ENCODE data around the gene TRPV4. TPM values are rescaled to one million over a fixed set of nuclear protein-coding genes. Genes with fewer than 3 reads are reported as not detected.
A peak's percentile ranks its signal among the peaks of the same experiment; 100 is the strongest.

The TRPV4 gene
- total RNA-seq, 3 donors from 2014 or later = 0.43 to 0.92 (median 0.48) TPM

DNA sequence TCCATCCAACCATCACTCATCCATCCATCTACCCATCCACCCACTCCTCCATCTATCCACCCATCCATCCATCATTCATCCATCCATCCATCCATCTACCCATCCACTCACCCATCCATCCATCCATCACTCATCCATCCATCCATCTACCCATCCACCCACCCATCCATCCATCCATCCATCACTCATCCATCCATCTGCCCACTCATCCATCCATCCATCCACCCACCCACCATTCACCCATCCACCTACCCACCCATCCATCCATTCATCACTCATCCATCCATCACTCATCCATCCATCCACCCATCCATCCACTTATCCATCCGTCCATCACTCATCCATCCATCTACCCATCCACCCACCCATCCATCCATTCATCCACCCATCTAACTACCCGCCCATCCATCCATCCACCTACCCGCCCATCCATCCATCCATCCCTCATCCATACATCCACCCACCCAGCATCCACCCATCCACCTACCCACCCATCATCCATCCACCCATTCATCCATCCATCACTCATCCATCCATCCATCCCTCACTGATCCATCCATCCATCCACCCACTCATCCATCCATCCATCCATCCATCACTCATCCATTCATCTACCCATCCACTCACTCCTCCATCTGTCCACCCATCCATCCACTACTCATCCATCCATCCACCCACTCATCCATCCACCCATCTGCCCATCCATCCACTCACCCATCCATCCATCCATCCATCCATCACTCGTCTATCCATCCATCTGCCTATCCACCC is 24.1 kb downstream of the TRPV4 start:
- Histone ChIP-seq H3K9me3 (no peaks in the 10 kb centered on the region), H3K36me3 (ENCODE audit: low read depth) (no peaks in the 10 kb centered on the region), H3K4me3 (no peak overlapping the region), H3K4me1 (ENCODE audit: low read depth) (no peaks in the 10 kb centered on the region)
- intact Hi-C loops (cut with DNase I, micrococcal nuclease) = loop anchor here in 1 of 2 donors (10.0 kb wide), 1 partner anchor 76 kb away; the partner anchor contains the start of gene GLTP
- no peak for DNase-seq
- ATAC-seq = no peak
- TF ChIP-seq, protein P1, sequence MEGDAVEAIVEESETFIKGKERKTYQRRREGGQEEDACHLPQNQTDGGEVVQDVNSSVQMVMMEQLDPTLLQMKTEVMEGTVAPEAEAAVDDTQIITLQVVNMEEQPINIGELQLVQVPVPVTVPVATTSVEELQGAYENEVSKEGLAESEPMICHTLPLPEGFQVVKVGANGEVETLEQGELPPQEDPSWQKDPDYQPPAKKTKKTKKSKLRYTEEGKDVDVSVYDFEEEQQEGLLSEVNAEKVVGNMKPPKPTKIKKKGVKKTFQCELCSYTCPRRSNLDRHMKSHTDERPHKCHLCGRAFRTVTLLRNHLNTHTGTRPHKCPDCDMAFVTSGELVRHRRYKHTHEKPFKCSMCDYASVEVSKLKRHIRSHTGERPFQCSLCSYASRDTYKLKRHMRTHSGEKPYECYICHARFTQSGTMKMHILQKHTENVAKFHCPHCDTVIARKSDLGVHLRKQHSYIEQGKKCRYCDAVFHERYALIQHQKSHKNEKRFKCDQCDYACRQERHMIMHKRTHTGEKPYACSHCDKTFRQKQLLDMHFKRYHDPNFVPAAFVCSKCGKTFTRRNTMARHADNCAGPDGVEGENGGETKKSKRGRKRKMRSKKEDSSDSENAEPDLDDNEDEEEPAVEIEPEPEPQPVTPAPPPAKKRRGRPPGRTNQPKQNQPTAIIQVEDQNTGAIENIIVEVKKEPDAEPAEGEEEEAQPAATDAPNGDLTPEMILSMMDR (IDR thresholded peaks at IDR 0.05) = no peak

DNA sequence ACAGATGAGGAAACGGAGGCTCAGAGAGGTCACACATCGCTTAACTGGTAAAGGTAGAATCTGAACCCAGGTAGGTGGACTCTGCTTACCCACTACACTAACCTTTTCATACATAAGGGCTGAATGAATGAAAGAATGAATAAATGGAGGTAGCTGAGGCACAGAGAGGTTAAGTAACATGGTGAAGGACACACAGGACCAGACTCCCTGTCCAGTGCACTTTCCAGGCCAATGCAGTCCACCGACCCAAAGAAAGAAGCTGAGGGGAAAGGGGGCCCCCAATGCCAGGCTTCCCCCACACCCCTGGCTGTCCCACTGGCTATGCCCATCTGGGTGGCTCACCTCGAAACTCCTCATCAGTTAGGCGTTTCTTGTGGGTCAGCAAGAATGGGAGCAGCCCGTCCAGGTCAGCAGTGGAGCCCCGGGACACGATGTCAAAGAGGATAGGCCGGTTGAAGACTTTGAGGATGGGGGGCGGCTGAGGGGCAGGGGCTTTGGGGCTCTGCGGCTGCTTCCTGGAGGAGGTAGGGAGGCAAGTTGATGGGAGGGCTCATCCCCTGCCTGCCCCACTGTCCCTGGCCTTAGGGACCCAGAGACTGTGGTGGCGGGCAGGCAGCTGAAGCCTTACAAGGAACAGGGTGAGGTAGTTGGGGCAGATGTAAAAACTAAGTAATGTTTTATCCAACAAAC is 25.1 kb downstream of the TRPV4 start:
- Histone ChIP-seq H3K4me1 (ENCODE audit: low read depth) (no peaks in the 10 kb centered on the region), H3K36me3 (ENCODE audit: low read depth) (no peaks in the 10 kb centered on the region), H3K9me3 (no peaks in the 10 kb centered on the region), H3K4me3 (no peak overlapping the region)
- no peak for DNase-seq
- TF ChIP-seq, protein P1 (IDR thresholded peaks at IDR 0.05) = no peak
- ATAC-seq = no peak
- intact Hi-C loops (cut with DNase I, micrococcal nuclease) = loop anchor here in 1 of 2 donors (10.0 kb wide), 1 partner anchor 77 kb away; the partner anchor contains the start of gene GLTP

DNA sequence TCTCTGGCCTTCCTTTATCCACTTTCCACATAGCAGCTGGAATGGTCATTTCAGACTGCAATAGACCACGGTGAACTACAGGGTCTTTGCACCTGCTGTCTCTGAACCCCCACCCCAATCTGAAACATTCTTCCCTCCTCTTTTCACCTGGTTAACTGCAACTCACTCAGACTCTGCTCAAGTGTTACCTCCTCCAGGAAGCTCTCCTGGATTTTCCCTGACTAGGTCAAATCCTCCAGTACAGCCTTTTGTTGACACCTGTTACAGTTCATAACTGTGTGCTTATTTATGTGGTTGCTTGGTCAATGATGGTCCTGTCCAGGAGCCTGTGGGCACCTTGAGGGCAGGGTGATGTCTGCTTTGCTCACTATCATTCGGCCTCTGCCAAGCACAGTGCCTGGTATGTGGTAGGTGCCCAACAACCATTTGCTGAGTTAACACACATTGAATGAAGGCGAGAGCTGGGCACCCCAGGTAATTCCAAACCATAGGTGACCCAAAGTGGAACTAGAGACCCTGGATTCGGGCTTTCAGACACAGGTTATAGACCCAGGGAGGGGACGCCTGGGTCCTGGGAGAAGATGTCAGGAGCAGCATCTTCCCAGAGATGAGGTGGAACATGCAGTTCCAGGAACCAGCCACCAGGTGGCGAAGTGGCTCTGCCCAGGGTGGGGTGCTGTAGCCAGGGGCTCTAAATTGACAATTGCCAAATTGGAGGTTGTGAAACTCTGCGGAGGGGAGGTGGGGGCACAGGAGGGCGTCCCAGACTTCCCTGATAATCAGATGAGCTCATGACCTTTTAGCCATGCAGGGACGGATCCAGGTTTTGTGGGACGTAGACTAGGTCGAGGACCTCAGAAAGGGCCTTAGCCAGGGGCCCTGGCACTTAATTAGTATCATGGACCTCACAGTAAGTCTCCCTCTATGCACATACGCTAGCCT is 28.1 kb downstream of the TRPV4 start:
- peak in 2 of 3 donors; percentile 75 to 78 for DNase-seq
- Histone ChIP-seq H3K4me3 (no peak overlapping the region), H3K9me3 (no peaks in the 10 kb centered on the region), H3K36me3 (ENCODE audit: low read depth) (no peaks in the 10 kb centered on the region), H3K4me1 (ENCODE audit: low read depth) (no peaks in the 10 kb centered on the region)
- ATAC-seq = peak; percentile 89
- intact Hi-C loops (cut with DNase I, micrococcal nuclease) = loop anchor here in 1 of 2 donors (10.0 kb wide), 1 partner anchor 80 kb away; the partner anchor contains the start of gene GLTP
- TF ChIP-seq, protein P1 (IDR thresholded peaks at IDR 0.05) = peak; percentile 93

DNA sequence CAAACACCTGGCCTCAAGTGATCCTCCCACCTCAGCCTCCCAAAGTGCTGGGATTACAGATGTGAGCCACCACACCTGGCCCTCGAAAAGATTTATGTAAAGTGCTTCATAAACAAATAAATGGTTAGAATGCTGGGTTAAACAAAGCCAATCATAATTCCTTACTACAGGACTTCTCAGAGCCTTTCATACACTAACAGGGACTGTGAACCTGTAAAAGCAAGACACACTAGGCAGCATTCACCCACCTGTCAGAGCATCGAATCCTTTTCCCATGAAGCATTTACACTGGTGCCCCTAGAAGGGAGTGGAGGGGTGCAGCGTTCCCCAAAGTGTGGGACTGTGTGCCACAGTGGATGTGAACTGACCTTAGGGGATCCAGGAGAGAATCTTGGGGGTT is 29.5 kb downstream of the TRPV4 start:
- no peak overlapping the region for H3K4me3 ChIP-seq
- H3K9me3 ChIP-seq = no peaks in the 10 kb centered on the region
- DNase-seq (no peak), ATAC-seq (no peak)
- no peaks in the 10 kb centered on the region for H3K36me3 ChIP-seq (ENCODE audit: low read depth)
- TF ChIP-seq, protein P1 (IDR thresholded peaks at IDR 0.05) = no peak
- H3K4me1 ChIP-seq (ENCODE audit: low read depth) = no peaks in the 10 kb centered on the region
- intact Hi-C loops (cut with DNase I, micrococcal nuclease) = loop anchor here in 1 of 2 donors (10.0 kb wide), 1 partner anchor 81 kb away; the partner anchor contains the start of gene GLTP

DNA sequence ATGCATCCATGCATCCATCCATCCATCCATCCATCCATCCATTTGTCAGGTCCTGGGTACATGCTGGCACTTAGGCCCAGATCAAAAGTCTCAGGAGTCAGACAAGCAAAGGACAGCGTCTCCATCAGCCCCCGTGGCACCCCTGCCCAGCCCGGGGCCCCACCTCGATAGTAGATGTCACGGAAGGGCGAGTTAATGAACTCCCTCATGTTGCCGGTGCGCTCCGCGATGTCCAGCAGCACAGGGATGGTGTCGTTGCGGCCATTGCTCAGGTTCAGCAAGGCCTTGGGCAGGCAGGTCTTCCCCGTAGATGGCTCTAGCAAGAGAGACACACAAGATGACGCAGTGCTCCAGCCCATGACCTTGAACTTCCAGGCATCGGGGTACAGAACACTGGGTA is 30.4 kb downstream of the TRPV4 start:
- no peaks in the 10 kb centered on the region for H3K4me1 ChIP-seq (ENCODE audit: low read depth)
- ATAC-seq (no peak), DNase-seq (no peak)
- H3K9me3 ChIP-seq = no peaks in the 10 kb centered on the region
- H3K36me3 ChIP-seq (ENCODE audit: low read depth) = no peaks in the 10 kb centered on the region
- TF ChIP-seq, protein P1 (IDR thresholded peaks at IDR 0.05) = no peak
- H3K4me3 ChIP-seq = no peak overlapping the region
- intact Hi-C loops (cut with DNase I, micrococcal nuclease) = loop anchor here in 1 of 2 donors (10.0 kb wide), 1 partner anchor 82 kb away; the partner anchor contains the start of gene GLTP

Measured in mucosa of descending colon (tissue), 3 donors.